Measurements from ENCODE around the gene HMGN5.

HMGN5 gene

GRCh38 chrX:81120258-81120935 is 81.3 kb downstream of the HMGN5 start:
- no peak for DNase-seq (ENCODE audit: low read depth)

DNA sequence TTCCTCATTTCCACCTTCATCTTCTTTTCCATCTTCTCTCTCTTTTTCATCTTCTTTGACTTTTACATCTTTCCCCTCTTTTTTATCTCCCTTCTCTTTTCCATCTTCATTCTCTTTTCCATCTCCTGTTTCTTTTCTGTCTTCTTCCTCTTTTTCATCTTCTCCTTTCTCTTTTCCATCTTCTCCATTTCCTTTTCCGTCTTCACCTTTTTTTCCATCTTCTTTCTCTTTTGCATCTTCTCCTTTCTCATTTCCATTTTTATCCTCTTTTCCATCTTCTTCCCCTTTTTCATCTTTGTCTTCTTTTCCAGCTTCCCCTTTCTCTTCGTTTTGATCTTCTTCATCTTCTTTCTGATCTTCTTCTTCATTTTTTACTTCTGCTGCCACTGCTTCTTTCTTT is 87.0 kb downstream of the HMGN5 start:
- no peak for DNase-seq (ENCODE audit: low read depth)

GRCh38 chrX:81110286-81110685 is 91.4 kb downstream of the HMGN5 start:
- no peak for DNase-seq (ENCODE audit: low read depth)

DNA sequence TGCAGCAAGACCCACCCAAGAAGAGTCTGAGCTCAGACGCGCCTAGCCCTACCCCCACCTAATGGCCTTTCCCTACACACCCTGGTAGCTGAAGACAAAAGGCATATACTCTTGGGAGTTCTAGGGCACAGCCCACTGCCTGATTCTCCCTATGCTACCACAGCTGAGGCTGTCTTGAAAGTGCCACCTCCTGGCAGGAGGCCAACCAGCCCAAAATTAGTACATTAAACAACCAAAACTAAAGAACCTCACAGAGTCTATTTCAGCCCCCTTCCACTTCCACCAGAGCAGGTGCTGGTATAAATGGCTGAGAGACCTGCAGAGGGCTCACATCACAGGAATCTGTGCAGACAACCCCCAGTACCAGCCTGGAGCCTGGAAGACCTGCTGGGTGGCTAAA is 119.1 kb downstream of the HMGN5 start:
- DNase-seq (ENCODE audit: low read depth), result no peak

Measured in HS-5 (cell line).